Measurements from ENCODE around the gene ASNSD1. TPM values are rescaled to one million over a fixed set of nuclear protein-coding genes. Genes with fewer than 3 reads are reported as not detected.

Gene ASNSD1
- total and polyA plus RNA-seq, 2 of the 13 experiments (the other 11 are each of a cell fraction or from before 2014, with no cell fraction given), result 35.1 to 96.6 TPM

DNA sequence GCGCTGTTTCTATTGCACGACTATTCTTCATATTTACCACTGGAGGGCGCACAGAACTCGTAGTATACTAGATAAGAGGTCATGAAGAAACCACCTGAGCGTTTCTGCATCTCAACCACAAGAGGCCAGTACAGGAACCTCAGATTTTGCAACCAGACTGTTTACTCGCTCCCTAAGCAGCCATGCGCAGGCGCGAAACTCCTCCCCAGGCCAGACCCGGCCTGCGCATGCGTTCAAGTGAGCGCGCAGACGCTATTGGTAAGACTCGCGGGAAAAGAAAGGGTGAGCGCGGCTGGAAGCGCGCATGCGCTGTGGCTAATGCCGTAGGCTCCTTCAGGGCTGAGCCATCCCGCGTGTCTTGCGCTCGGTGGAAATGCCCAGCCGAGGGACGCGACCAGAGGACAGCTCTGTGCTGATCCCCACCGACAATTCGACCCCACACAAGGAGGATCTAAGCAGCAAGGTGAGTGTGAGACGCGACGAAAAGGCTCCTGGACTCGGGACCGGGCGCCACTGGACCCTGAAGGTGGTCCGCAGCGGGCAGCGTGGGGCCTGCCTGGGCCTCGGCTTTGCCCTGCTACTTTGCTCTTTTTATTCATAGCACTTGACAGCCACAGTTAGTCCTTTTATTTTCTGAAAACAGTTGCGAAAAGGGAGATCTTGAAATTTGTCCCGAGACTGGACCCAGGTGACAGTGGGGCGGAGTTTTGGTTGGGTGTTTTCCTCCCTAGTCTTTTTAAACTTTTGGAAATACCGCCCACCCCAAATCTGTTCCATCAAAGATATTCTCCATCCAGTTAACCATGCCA lies at the start of gene ASNSD1 (continued):
- TF ChIP-seq NCOA5 (CRISPR knock-in tag; IDR thresholded peaks at IDR 0.05) (no peak), ATF6 (CRISPR knock-in tag; conservative IDR thresholded peaks at IDR 0.05) (no peak), PHF20 (CRISPR knock-in tag; IDR thresholded peaks at IDR 0.05) (peak; percentile 80), ZNF280B (CRISPR knock-in tag; IDR thresholded peaks at IDR 0.05; ENCODE audit: borderline replicate concordance) (peak; percentile 95), MEIS1 (CRISPR knock-in tag; IDR thresholded peaks at IDR 0.05; ENCODE audit: borderline replicate concordance) (peak; percentile 86; the same call in 1 of the 2 replicates), ZSCAN22 (CRISPR knock-in tag; IDR thresholded peaks at IDR 0.05) (peak; percentile 74), BCL6 (CRISPR knock-in tag; IDR thresholded peaks at IDR 0.05) (peak; percentile 58; the same call in 1 of the 2 replicates), ZNF788 (CRISPR knock-in tag; IDR thresholded peaks at IDR 0.05; ENCODE audit: borderline replicate concordance) (peak; percentile 79), CBX5 (CRISPR knock-in tag; IDR thresholded peaks at IDR 0.05; ENCODE audit: borderline replicate concordance) (0 out of 2 replicates have a peak, but pooled peaks have one; percentile 20), ZNF761 (CRISPR knock-in tag; conservative IDR thresholded peaks at IDR 0.05) (peak; percentile 83), EEA1 (CRISPR knock-in tag; IDR thresholded peaks at IDR 0.05; ENCODE audit: borderline replicate concordance) (no peak), ZNF775 (CRISPR knock-in tag; IDR thresholded peaks at IDR 0.05; ENCODE audit: borderline replicate concordance) (peak; percentile 87; the same call in 1 of the 2 replicates), ZNF570 (CRISPR knock-in tag; IDR thresholded peaks at IDR 0.05; ENCODE audit: borderline replicate concordance) (peak; percentile 88; the same call in 1 of the 2 replicates), ZNF367 (CRISPR knock-in tag; IDR thresholded peaks at IDR 0.05; ENCODE audit: borderline replicate concordance) (no peak), ZMAT3 (CRISPR knock-in tag; conservative IDR thresholded peaks at IDR 0.05) (peak; percentile 94), KMT2B (CRISPR knock-in tag; IDR thresholded peaks at IDR 0.05) (peak; percentile 89), SNAI1 (CRISPR knock-in tag; IDR thresholded peaks at IDR 0.05; ENCODE audit: borderline replicate concordance) (0 out of 2 replicates have a peak, but pooled peaks have one; percentile 62), TGIF2 (CRISPR knock-in tag; IDR thresholded peaks at IDR 0.05) (peak; percentile 91; the same call in 1 of the 2 replicates), ZNF563 (CRISPR knock-in tag; IDR thresholded peaks at IDR 0.05) (no peak; the same call in 1 of the 2 replicates), ZNF33B (CRISPR knock-in tag; IDR thresholded peaks at IDR 0.05) (peak; percentile 98)
- TF ChIP-seq, protein P1, sequence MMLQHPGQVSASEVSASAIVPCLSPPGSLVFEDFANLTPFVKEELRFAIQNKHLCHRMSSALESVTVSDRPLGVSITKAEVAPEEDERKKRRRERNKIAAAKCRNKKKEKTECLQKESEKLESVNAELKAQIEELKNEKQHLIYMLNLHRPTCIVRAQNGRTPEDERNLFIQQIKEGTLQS (CRISPR knock-in tag; IDR thresholded peaks at IDR 0.05), result no peak; the same call in 1 of the 2 replicates
- TF ChIP-seq, protein P2, sequence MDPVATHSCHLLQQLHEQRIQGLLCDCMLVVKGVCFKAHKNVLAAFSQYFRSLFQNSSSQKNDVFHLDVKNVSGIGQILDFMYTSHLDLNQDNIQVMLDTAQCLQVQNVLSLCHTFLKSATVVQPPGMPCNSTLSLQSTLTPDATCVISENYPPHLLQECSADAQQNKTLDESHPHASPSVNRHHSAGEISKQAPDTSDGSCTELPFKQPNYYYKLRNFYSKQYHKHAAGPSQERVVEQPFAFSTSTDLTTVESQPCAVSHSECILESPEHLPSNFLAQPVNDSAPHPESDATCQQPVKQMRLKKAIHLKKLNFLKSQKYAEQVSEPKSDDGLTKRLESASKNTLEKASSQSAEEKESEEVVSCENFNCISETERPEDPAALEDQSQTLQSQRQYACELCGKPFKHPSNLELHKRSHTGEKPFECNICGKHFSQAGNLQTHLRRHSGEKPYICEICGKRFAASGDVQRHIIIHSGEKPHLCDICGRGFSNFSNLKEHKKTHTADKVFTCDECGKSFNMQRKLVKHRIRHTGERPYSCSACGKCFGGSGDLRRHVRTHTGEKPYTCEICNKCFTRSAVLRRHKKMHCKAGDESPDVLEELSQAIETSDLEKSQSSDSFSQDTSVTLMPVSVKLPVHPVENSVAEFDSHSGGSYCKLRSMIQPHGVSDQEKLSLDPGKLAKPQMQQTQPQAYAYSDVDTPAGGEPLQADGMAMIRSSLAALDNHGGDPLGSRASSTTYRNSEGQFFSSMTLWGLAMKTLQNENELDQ (CRISPR knock-in tag; IDR thresholded peaks at IDR 0.05; ENCODE audit: borderline replicate concordance), result no peak

Data from HepG2 (cell line).